Activated CD8-positive, alpha-beta memory T cell treated with anti-CD3 and anti-CD28 coated beads for 48 hours (primary cell): Measurements from ENCODE around the gene MRPS22.
A peak's percentile ranks its signal among the peaks of the same experiment; 100 is the strongest.

Experiments used
- DNase-seq, 3 experiments: peaks; one replicate each; pipeline ENCODE4 v3.0.0-alpha.2; 2020; ENCODE audit warnings: low read depth in 2 of 3, low spot score in 2 of 3

Gene MRPS22

DNA sequence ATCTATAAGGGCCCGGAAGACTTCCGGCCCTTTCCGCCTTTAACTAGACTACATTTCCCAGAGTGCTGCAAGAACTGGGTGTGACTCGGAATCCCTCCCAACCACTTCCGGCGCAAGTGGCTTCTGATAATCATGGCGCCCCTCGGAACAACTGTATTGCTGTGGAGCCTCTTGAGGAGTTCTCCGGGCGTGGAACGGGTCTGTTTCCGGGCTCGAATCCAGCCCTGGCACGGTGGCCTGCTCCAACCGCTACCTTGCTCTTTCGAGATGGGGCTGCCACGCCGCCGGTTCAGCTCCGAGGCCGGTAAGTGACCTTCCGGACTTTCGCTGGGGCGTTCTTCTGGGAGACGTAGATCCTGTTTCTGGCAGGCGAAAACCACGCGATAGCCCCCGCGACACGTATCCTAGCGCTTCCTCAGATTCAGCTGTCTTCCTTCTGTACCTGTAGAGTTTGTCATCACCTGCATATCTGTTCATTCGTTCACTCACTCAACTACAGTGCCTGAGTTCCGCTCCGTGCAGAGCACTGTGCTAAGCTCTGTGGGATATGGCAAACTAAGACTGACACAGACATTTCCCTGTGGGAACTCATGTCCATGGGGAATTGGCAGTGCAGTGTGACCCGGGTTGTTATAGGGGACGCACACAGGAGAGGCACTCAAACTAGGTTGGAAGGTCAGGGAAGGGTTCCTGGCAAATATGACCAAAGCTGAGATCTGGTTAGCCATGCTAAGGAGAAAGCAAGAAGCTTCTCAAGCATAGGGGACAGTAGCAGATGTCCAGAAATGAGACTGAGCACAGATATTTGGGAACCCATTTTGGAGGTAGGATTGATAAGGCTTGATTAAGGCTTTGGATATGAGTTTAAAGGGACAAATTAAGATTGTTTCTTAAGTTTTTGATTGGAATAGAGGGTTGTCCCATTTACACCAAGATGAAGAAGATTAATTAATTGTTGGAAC, at the start of gene MRPS22:
Gene MRPS22, plus strand, starts transcription at position 126 of the 962 bp plus-strand sequence. Its CDS starts 7 bp downstream, at position 133.
- peak; percentile 25 to 62 (median 60) for DNase-seq

DNA sequence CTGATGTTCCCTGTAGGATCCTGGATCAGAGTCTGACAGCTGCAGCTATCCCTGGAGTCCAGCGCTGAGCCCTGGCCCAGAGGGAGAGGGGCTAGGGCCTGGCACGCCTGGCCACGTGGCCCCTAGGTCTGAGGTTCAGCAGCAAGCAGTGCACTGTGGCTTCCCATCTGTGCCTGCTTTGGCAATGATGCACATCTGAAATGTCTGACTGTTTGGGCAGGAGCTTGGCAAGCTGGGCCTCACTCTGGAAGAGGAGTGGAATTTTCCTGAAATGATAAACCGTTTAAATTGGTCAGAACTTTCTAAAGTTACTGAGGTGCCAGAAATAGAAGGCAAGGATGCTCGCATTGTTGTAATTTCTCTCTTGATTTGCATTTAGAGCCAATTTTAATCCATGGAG, 48.8 kb upstream of the MRPS22 start:
- DNase-seq: no peak

DNA sequence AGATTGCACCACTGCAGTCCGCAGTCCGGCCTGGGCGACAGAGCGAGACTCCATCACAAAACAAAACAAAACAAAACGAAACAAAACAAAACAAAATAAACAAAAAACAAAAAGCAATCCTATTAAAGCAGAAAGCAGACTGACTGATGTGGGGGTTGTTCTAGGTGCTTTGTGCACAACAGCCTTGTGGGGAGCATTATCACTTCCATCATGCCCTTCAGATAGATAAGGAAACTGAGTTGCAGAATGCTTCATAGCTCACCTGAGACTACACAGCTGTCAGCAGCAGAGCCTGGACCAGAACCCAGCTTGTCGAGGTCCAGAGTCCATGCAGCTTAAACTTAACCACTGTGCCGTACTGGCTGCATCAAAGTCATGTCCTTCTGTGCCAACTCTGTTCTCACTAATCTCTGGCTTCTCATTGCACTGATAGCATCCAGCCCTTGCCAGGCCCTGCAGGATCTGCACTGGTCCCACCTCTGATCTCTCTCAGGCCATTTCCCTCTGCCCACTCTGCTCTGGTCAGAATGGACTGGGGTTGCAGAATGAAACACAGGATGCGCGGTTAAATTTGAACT, 47.6 kb upstream of the MRPS22 start:
- no peak for DNase-seq

DNA sequence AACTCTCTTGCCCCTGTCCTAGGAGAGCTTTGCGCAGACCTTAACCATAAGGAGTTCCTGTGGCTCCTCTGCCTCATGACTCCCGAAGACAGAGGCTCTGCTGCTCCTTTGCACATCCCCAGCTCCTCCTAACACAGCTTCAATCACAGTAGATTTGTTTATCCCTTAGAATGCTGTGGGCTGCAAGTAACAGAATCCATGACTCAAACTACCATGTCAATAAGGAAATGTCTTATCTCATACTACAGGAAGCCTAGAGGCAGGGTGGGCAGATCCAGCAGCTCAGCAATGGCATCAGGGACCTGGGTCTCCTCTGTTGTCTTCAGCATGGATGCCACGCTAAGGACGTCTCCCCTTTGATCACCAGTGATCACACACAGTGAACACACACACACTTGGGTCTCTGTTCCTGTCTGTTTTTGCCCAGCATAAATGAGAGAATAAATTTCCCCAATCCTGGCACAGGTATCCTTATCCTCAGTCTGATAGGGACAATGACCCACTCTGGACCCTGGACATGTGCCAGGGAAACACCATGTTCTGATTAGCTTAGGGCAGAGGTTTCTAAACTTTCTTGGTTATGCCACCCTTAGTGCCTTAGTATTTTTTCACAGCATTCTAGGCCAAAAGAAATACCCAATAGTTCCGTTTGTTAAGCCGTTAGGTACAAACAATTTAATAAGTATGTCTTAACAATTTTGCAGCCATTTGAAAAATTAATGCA, 46.1 kb upstream of the MRPS22 start:
- DNase-seq: no peak

- DNase-seq: no peak
Measured at GRCh38 chr3:139299261-139300132, 44.3 kb upstream of the MRPS22 start.

DNA sequence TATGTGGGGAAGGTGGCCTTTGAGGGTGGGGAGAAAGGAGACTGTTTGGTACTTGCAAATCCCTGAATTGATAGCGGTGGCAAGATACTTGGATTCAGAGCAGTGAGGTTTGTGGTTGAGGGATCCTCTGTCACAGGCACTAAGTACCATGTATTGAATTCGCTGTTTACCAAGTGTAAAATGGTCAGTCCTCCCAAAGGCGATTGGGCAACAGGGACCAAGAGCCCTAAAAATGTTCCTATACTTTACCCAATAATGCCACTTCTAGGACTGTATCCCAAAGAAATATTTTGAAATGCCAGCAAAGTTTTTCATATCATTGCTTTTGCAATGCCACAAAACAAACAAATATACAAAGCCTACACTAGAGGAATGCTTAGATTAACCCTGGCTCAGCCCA, 43.4 kb upstream of the MRPS22 start:
- no peak for DNase-seq

GRCh38 chr3:139301183-139301582, 42.6 kb upstream of the MRPS22 start:
- no peak for DNase-seq

GRCh38 chr3:139301654-139302053, 42.2 kb upstream of the MRPS22 start:
- DNase-seq: no peak

DNA sequence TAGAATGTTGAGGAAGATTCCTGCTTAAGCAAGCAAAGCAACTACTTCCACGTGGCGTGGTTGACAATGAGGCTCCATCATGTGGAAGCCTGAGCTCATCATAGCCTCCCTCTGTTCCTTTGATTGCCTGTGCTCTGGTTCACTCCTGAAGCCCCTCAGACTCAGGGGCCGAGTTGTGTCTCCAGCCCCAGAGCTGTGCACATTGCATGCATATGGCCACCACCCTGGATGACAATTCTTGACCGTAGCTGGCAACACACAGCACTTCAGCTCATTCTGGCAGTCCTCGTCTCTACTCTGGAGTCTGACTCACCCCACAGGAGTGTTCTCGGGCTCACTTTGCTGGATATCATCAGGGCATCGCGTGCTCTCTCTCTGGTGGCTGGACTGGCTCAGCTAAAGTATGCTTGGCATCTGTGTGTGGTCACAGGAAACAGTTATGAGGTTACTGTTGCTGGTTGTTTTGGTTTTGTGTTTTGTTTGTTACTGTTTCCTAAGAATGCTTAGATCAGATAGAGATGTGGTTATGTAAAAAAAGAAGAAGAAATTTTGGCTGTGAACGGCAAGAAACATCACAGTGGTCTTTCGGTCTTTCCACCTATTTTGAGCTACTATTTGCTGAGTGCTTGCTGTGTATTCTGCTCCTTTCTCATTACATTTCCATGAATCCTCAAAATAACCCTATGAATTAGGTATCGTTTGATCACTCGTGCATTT, 41.6 kb upstream of the MRPS22 start:
- no peak for DNase-seq

DNA sequence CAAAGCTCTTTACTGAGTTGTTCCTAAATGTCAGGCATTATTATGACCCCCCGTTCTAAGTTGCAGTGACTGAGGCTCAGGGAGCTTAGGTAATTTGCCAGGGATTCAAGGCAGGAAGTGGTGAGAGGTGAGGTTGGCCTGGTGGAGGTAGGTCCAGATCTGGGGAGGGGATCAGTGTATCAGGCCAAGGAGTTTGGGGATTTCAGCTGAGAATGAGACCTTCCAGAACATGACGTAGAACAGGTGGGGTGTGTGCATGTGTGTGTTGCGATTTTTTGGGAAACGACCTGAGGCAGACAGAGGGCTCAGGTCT, 41.1 kb upstream of the MRPS22 start:
- DNase-seq: no peak

DNA sequence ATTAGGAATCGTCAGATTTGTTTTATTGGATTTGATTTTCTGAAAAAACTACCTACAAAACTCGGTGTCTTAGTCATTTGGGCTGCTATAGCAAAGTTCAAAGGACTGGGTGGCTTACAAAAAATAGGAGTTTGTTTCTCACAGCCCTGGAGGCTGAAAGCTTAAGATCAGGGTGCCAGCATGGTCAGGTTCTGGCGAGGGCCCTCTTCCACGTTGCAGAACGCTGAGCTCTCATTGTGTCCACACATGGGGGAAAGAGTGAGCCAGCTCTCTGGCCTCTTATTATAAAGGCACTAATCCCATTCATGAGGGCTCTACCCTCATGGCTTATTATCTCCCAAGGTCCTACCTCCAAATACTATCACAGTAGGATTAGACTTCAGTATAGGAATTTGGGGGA, 40.6 kb upstream of the MRPS22 start:
- no peak for DNase-seq

- DNase-seq: no peak
Measured at GRCh38 chr3:139304383-139304782, 39.4 kb upstream of the MRPS22 start.

DNA sequence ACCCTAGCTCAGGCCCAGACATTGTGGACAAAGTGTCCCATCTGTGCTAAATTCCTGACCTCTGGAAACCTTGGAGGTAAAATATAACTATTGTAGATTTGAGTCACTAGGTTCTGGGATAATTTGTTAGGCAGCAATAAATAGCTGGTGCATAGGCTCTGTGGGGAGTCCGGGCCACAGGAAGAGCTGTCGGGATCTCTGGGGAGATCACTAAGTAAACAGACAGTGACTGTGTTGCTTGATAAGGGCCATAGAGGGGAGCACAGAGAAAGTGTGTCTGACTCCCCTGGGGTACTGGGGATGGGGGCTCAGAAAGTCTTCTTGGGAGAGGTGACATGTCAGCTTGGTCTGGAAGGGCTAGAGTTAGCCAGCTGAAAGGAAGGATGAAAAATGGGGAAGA, 37.7 kb upstream of the MRPS22 start:
- no peak for DNase-seq

GRCh38 chr3:139307072-139307491, 36.7 kb upstream of the MRPS22 start:
- DNase-seq: no peak

- no peak for DNase-seq
Measured at GRCh38 chr3:139307601-139308555, 35.9 kb upstream of the MRPS22 start.

- no peak for DNase-seq
Measured at GRCh38 chr3:139308560-139308959, 35.3 kb upstream of the MRPS22 start.

GRCh38 chr3:139309061-139309591, 34.7 kb upstream of the MRPS22 start:
- no peak for DNase-seq

DNA sequence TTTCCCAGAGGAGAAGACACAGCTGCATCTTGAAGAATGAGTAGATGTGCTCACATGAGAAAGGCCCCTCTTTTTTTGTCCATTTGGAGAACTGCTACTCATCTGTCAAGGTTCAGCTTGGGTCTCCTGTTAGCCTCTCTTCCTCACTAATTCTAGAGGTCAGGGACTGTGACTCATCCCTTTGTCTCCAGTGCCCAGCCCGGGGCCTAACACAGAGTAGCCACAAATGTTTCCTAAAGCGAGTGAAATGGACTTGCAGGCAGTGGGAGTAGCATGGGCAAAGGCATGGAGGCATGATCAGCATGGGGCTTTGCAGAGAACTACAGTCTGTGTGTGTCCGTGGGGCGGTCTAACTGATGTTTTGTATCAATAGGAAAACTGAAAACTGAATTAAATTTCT, 33.9 kb upstream of the MRPS22 start:
- DNase-seq: no peak

GRCh38 chr3:139310474-139310933, 33.3 kb upstream of the MRPS22 start:
- DNase-seq: no peak
